MM.1S (cell line): ENCODE data around the gene SERPINB6.

Experiments used
- DNase-seq: peaks from one replicate; pipeline ENCODE4 v3.0.0-alpha.2; 2015
- H2AFZ ChIP-seq: fragments of 300-600 bp; sonication (generic); 2 replicates; pipeline ENCODE4 v1.6.0; 2016; ENCODE audit warnings: antibody characterized with exemption, low read length
- H3F3A ChIP-seq: fragments of 300-600 bp; sonication (generic); 2 replicates; pipeline ENCODE4 v1.6.1; 2016; ENCODE audit warnings: mild to moderate bottlenecking, antibody characterized with exemption, low read length, moderate library complexity, mixed read lengths; ENCODE audit not compliant: insufficient read depth
- H3K27ac ChIP-seq: fragments of 300-600 bp; sonication (generic); 2 replicates; pipeline ENCODE4 v1.5.1; 2016; ENCODE audit warnings: mild to moderate bottlenecking, low read length
- H3K27me3 ChIP-seq: fragments of 300-600 bp; sonication (generic); replicated peaks from 2 replicates; pipeline ENCODE4 v1.6.0; 2016; ENCODE audit warnings: low read length; ENCODE audit not compliant: insufficient read depth
- H3K36me3 ChIP-seq: fragments of 300-600 bp; sonication (generic); replicated peaks from 2 replicates; pipeline ENCODE4 v1.6.1; 2016; ENCODE audit warnings: mild to moderate bottlenecking, low read length, mixed read lengths; ENCODE audit not compliant: insufficient read depth
- H3K4me1 ChIP-seq: fragments of 300-600 bp; sonication (generic); 2 replicates; pipeline ENCODE4 v1.6.1; 2016; ENCODE audit warnings: low read length, mixed read lengths
- H3K4me2 ChIP-seq: fragments of 300-600 bp; sonication (generic); 2 replicates; pipeline ENCODE4 v1.6.0; 2016; ENCODE audit warnings: low read depth, low read length
- H3K4me3 ChIP-seq: fragments of 300-600 bp; sonication (generic); 2 replicates; pipeline ENCODE4 v1.5.1; 2016; ENCODE audit warnings: low read length, mixed read lengths
- H3K79me2 ChIP-seq: fragments of 300-600 bp; sonication (generic); 2 replicates; pipeline ENCODE4 v1.6.1; 2016; ENCODE audit warnings: mixed run types, low read length, mixed read lengths
- H3K9ac ChIP-seq: fragments of 300-600 bp; sonication (generic); 2 replicates; pipeline ENCODE4 v1.6.1; 2016; ENCODE audit warnings: low read length, mixed read lengths
- H3K9me2 ChIP-seq: fragments of 300-600 bp; sonication (generic); replicated peaks from 2 replicates; pipeline ENCODE4 v1.6.1; 2016; ENCODE audit warnings: mild to moderate bottlenecking, low read length, mixed read lengths; ENCODE audit not compliant: insufficient read depth
- H3K9me3 ChIP-seq: fragments of 300-600 bp; sonication (generic); replicated peaks from 2 replicates; pipeline ENCODE4 v1.6.1; 2016; ENCODE audit warnings: mild to moderate bottlenecking, low read length, mixed read lengths; ENCODE audit not compliant: insufficient read depth
- H4K20me1 ChIP-seq: fragments of 300-600 bp; sonication (generic); 2 replicates; pipeline ENCODE4 v1.6.1; 2016; ENCODE audit warnings: mild to moderate bottlenecking, low read length, moderate library complexity, mixed read lengths; ENCODE audit not compliant: insufficient read depth
- EZH2 ChIP-seq: fragments of 300-600 bp; sonication (generic); optimal IDR thresholded peaks from 2 replicates; pipeline ENCODE3; 2017; ENCODE audit warnings: low read depth, mild to moderate bottlenecking, antibody characterized with exemption, low read length, mixed read lengths
- EZH2phosphoT487 ChIP-seq: fragments of 300-600 bp; sonication (generic); IDR thresholded peaks from 2 replicates; pipeline ENCODE4 v1.6.1; 2018; ENCODE audit warnings: antibody characterized with exemption, low read length
- TF ChIP-seq, protein P1 (sequence below): fragments of 300-600 bp; sonication (generic); IDR thresholded peaks from 2 replicates; pipeline ENCODE4 v1.5.1; 2016; ENCODE audit warnings: antibody characterized with exemption, low read length, mixed read lengths

The SERPINB6 gene

GRCh38 chr6:2984738-2985406, 13.5 kb upstream of the SERPINB6 start:
- Histone ChIP-seq H3K4me3 (no peak overlapping the region), H3K9me2 (no peaks in the 10 kb centered on the region), H4K20me1 (no peaks in the 10 kb centered on the region), H3K36me3 (no peaks in the 10 kb centered on the region), H3K27ac (no peak overlapping the region), H3K4me2 (no peak overlapping the region), H3K79me2 (no peaks in the 10 kb centered on the region), H3K4me1 (peaks cover 7% of the 10 kb centered on the region), H3K9ac (no peak overlapping the region), H3K27me3 (no peaks in the 10 kb centered on the region), H3K9me3 (no peaks in the 10 kb centered on the region), H3F3A (peaks cover 21% of the 10 kb centered on the region), H2AFZ (no peak overlapping the region)
- DNase-seq, result no peak
- no peak for TF ChIP-seq EZH2phosphoT487
- no peak for TF ChIP-seq EZH2
- TF ChIP-seq, protein P1, sequence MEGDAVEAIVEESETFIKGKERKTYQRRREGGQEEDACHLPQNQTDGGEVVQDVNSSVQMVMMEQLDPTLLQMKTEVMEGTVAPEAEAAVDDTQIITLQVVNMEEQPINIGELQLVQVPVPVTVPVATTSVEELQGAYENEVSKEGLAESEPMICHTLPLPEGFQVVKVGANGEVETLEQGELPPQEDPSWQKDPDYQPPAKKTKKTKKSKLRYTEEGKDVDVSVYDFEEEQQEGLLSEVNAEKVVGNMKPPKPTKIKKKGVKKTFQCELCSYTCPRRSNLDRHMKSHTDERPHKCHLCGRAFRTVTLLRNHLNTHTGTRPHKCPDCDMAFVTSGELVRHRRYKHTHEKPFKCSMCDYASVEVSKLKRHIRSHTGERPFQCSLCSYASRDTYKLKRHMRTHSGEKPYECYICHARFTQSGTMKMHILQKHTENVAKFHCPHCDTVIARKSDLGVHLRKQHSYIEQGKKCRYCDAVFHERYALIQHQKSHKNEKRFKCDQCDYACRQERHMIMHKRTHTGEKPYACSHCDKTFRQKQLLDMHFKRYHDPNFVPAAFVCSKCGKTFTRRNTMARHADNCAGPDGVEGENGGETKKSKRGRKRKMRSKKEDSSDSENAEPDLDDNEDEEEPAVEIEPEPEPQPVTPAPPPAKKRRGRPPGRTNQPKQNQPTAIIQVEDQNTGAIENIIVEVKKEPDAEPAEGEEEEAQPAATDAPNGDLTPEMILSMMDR, result no peak

GRCh38 chr6:2982426-2983117, 11.2 kb upstream of the SERPINB6 start:
- no peaks in the 10 kb centered on the region for H3K36me3 ChIP-seq
- TF ChIP-seq, protein P1, result no peak
- no peaks in the 10 kb centered on the region for H3K9me2 ChIP-seq
- DNase-seq, result no peak
- H3K79me2 ChIP-seq, result no peaks in the 10 kb centered on the region
- H3K4me3 ChIP-seq, result no peak overlapping the region
- no peak overlapping the region for H3K9ac ChIP-seq
- no peak overlapping the region for H2AFZ ChIP-seq
- no peaks in the 10 kb centered on the region for H4K20me1 ChIP-seq
- H3F3A ChIP-seq, result no peaks in the 10 kb centered on the region
- H3K4me2 ChIP-seq, result no peak overlapping the region
- H3K27ac ChIP-seq, result no peak overlapping the region
- H3K9me3 ChIP-seq, result no peaks in the 10 kb centered on the region
- H3K4me1 ChIP-seq, result no peaks in the 10 kb centered on the region
- no peaks in the 10 kb centered on the region for H3K27me3 ChIP-seq

GRCh38 chr6:2980465-2980855, 9.1 kb upstream of the SERPINB6 start:
- DNase-seq, result no peak

More at GRCh38 chr6:2980465-2980855, 9.1 kb upstream of the SERPINB6 start:
- H3F3A ChIP-seq, result peaks cover 13% of the 10 kb centered on the region
- no peaks in the 10 kb centered on the region for H3K36me3 ChIP-seq
- H3K9me2 ChIP-seq, result no peaks in the 10 kb centered on the region
- H3K27ac ChIP-seq, result no peak overlapping the region
- TF ChIP-seq EZH2 (no peak), EZH2phosphoT487 (no peak)
- TF ChIP-seq, protein P1, result no peak
- H3K4me2 ChIP-seq, result no peak overlapping the region
- H3K9ac ChIP-seq, result no peak overlapping the region
- no peaks in the 10 kb centered on the region for H3K79me2 ChIP-seq
- no peaks in the 10 kb centered on the region for H3K9me3 ChIP-seq
- no peak overlapping the region for H3K4me3 ChIP-seq
- no peaks in the 10 kb centered on the region for H4K20me1 ChIP-seq
- H3K4me1 ChIP-seq, result peaks cover 11% of the 10 kb centered on the region
- no peak overlapping the region for H2AFZ ChIP-seq
- no peaks in the 10 kb centered on the region for H3K27me3 ChIP-seq
